Neural progenitor cell (in vitro differentiated cells): Measurements from ENCODE around the gene GCK. TPM values are rescaled to one million over a fixed set of nuclear protein-coding genes. Genes with fewer than 3 reads are reported as not detected.

ENCODE experiments used
- DNase-seq: peaks from one replicate; pipeline ENCODE4 v3.0.0-alpha.2; 2016; ENCODE audit warnings: low spot score
- H2AFZ ChIP-seq: fragments of 200-600 bp; sonication (generic); replicated peaks from 2 replicates; pipeline ENCODE4 v1.6.1; 2016; ENCODE audit warnings: antibody characterized with exemption
- H3F3A ChIP-seq: fragments of 200-600 bp; sonication (generic); 2 replicates; pipeline ENCODE4 v1.6.1; 2016; ENCODE audit warnings: antibody characterized with exemption, low read depth
- H3K27ac ChIP-seq: fragments of 200-600 bp; sonication (generic); 2 replicates; pipeline ENCODE4 v1.5.1; 2016; ENCODE audit warnings: mild to moderate bottlenecking
- H3K27me3 ChIP-seq: fragments of 200-600 bp; sonication (generic); 2 replicates; pipeline ENCODE4 v1.6.1; 2016; ENCODE audit warnings: mild to moderate bottlenecking, moderate library complexity
- H3K36me3 ChIP-seq: fragments of 200-600 bp; sonication (generic); 2 replicates; pipeline ENCODE4 v1.5.1; 2016
- H3K4me1 ChIP-seq: fragments of 200-600 bp; sonication (generic); 2 replicates; pipeline ENCODE4 v1.6.1; 2016; ENCODE audit warnings: mixed run types
- H3K4me2 ChIP-seq: fragments of 200-600 bp; sonication (generic); 2 replicates; pipeline ENCODE4 v1.6.1; 2016
- H3K4me3 ChIP-seq: fragments of 200-600 bp; sonication (generic); 2 replicates; pipeline ENCODE4 v1.5.1; 2016
- H3K79me2 ChIP-seq: fragments of 200-600 bp; sonication (generic); 2 replicates; pipeline ENCODE4 v1.6.1; 2016; ENCODE audit warnings: low read depth
- H3K9ac ChIP-seq: fragments of 200-600 bp; sonication (generic); 2 replicates; pipeline ENCODE4 v1.6.1; 2016
- H3K9me3 ChIP-seq: fragments of 200-600 bp; sonication (generic); 2 replicates; pipeline ENCODE4 v1.5.1; 2016; ENCODE audit warnings: low read depth
- H4K20me1 ChIP-seq: fragments of 200-600 bp; sonication (generic); 2 replicates; pipeline ENCODE4 v1.6.1; 2016; ENCODE audit warnings: low read depth
- H3K27ac Mint-ChIP-seq: 3 replicates; pipeline ENCODE4 v1.8.0; 2021; ENCODE audit warnings: mixed read lengths
- H3K27me3 Mint-ChIP-seq: 2 replicates; pipeline ENCODE4 v1.8.0; 2022; ENCODE audit warnings: low read depth, mild to moderate bottlenecking, inconsistent platforms, moderate library complexity, mixed read lengths; ENCODE audit not compliant: insufficient read depth
- H3K36me3 Mint-ChIP-seq: 3 replicates; pipeline ENCODE4 v1.8.0; 2021; ENCODE audit warnings: mixed read lengths
- H3K4me1 Mint-ChIP-seq: 3 replicates; pipeline ENCODE4 v1.8.0; 2021; ENCODE audit warnings: mixed read lengths
- H3K4me3 Mint-ChIP-seq: 3 replicates; pipeline ENCODE4 v1.8.0; 2021; ENCODE audit warnings: mild to moderate bottlenecking, moderate library complexity, mixed read lengths
- H3K9me3 Mint-ChIP-seq: 3 replicates; pipeline ENCODE4 v1.8.0; 2020; ENCODE audit warnings: mixed read lengths
- EZH2 ChIP-seq: fragments of 200-600 bp; sonication (generic); IDR thresholded peaks from 2 replicates; pipeline ENCODE4 v1.6.1; 2017; ENCODE audit warnings: antibody characterized with exemption, mild to moderate bottlenecking, moderate library complexity
- EZH2phosphoT487 ChIP-seq: fragments of 200-600 bp; sonication (generic); IDR thresholded peaks from 2 replicates; pipeline ENCODE4 v1.6.1; 2017; ENCODE audit warnings: antibody characterized with exemption
- total RNA-seq: library from RNA; depleted of rRNA; stranded (reverse); fragments of >200 nt; gene quantifications from 2 replicates; pipeline ENCODE4 v1.2.3, GENCODE V29; 2015; ENCODE audit warnings: low replicate concordance
- TF ChIP-seq, protein P1 (sequence below): fragments of 200-600 bp; sonication (generic); IDR thresholded peaks from 2 replicates; pipeline ENCODE4 v1.5.1; 2017; ENCODE audit warnings: antibody characterized with exemption, mild to moderate bottlenecking

GCK gene
- total RNA-seq, 1 donor from 2014 or later, result not detected

DNA sequence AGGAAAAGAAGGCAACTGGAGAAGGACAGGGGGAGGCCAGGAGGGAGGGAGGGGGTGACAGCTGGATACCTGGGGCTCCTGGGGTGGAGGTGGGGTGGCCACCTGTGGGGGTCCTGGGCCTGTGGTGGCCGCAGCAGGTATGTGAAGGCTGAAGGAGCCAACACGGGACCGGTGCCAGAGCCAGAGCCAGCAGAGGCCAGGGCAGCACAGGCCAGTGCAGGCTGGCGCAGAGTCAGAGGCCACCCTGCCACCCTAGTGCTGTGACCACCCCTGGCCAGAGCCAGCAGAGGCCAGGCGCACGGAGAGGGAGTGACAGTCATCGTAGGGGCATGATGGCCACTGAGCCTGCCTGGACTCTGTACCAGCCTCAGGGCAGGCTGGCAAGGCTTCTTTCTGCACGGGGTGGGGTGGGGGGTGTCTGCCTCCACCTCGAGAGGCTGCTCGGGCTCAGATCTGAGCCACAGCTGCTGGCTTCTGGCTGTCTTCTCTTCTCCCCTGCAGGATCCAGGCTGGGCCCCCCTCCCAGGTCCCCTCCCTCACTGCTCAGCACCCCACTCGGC, 40.4 kb upstream of the GCK start:
- no peak overlapping the region for H3K4me3 ChIP-seq
- no peak overlapping the region for H3K27ac ChIP-seq
- Mint-ChIP-seq H3K27ac (no peak overlapping the region), H3K9me3 (no peaks in the 10 kb centered on the region), H3K27me3 (peaks cover 4% of the 10 kb centered on the region), H3K4me3 (no peak overlapping the region), H3K4me1 (peaks cover 3% of the 10 kb centered on the region), H3K36me3 (no peaks in the 10 kb centered on the region)
- H4K20me1 ChIP-seq, result no peaks in the 10 kb centered on the region
- H3K4me2 ChIP-seq, result no peak overlapping the region
- H3K4me1 ChIP-seq, result peaks cover 3% of the 10 kb centered on the region
- no peaks in the 10 kb centered on the region for H3K36me3 ChIP-seq
- TF ChIP-seq EZH2phosphoT487 (no peak), EZH2 (no peak)
- TF ChIP-seq, protein P1, sequence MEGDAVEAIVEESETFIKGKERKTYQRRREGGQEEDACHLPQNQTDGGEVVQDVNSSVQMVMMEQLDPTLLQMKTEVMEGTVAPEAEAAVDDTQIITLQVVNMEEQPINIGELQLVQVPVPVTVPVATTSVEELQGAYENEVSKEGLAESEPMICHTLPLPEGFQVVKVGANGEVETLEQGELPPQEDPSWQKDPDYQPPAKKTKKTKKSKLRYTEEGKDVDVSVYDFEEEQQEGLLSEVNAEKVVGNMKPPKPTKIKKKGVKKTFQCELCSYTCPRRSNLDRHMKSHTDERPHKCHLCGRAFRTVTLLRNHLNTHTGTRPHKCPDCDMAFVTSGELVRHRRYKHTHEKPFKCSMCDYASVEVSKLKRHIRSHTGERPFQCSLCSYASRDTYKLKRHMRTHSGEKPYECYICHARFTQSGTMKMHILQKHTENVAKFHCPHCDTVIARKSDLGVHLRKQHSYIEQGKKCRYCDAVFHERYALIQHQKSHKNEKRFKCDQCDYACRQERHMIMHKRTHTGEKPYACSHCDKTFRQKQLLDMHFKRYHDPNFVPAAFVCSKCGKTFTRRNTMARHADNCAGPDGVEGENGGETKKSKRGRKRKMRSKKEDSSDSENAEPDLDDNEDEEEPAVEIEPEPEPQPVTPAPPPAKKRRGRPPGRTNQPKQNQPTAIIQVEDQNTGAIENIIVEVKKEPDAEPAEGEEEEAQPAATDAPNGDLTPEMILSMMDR, result no peak
- H3F3A ChIP-seq, result no peaks in the 10 kb centered on the region
- H3K9ac ChIP-seq, result no peak overlapping the region
- no peaks in the 10 kb centered on the region for H3K9me3 ChIP-seq
- DNase-seq, result no peak
- H3K27me3 ChIP-seq, result no peaks in the 10 kb centered on the region
- no peak overlapping the region for H2AFZ ChIP-seq
- H3K79me2 ChIP-seq, result no peaks in the 10 kb centered on the region

DNA sequence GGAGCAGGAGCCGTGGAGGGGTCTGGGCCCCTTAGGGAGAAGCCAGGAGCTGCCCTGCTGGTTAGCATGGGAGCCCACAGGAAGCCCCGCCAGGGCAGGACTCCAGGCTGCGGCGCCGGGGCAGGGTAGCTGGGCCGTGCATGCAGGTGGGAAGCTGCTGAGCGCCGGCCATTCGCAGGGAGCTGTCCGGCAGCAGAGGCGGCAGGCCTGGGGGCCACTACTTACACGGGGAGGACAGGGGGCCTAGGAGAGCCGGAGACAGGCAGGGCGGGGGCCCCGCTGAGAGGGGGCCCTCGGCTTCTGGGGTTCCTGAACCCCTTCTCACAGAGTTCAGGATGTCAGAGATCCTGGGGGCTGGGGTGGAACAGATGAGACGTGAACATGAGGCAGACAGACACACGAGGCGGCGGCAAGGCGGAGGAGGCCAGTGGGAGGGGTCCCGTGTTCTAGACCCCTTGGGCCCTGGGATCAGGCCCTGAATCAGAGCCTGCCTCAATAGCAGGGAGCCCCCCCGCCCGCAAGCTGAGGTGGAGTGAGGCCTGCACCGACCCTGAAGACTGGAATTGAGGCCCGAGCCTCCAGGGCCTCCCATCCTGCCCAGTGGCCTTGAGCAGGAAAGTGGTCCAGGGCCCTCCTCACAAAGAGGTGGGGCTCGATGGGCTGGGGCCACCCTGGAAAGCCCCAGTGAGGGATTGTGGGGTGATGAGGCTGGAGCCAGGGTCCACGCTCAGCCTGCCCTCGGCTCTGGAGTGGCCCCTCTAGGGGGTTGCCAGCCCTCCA, 39.5 kb upstream of the GCK start:
- DNase-seq, result no peak
- Histone ChIP-seq H3K4me2 (no peak overlapping the region), H4K20me1 (no peaks in the 10 kb centered on the region), H3K27ac (no peak overlapping the region), H3K79me2 (no peaks in the 10 kb centered on the region), H2AFZ (no peak overlapping the region), H3K9me3 (no peaks in the 10 kb centered on the region), H3K27me3 (no peaks in the 10 kb centered on the region), H3K4me3 (no peak overlapping the region), H3K9ac (no peak overlapping the region), H3F3A (no peaks in the 10 kb centered on the region), H3K36me3 (no peaks in the 10 kb centered on the region), H3K4me1 (peaks cover 12% of the 10 kb centered on the region)
- Mint-ChIP-seq H3K36me3 (no peaks in the 10 kb centered on the region), H3K4me3 (no peak overlapping the region), H3K9me3 (no peaks in the 10 kb centered on the region), H3K4me1 (peaks cover 11% of the 10 kb centered on the region), H3K27me3 (peaks cover 4% of the 10 kb centered on the region), H3K27ac (no peak overlapping the region)
- TF ChIP-seq EZH2, result no peak
- TF ChIP-seq, protein P1, result no peak
- no peak for TF ChIP-seq EZH2phosphoT487

DNA sequence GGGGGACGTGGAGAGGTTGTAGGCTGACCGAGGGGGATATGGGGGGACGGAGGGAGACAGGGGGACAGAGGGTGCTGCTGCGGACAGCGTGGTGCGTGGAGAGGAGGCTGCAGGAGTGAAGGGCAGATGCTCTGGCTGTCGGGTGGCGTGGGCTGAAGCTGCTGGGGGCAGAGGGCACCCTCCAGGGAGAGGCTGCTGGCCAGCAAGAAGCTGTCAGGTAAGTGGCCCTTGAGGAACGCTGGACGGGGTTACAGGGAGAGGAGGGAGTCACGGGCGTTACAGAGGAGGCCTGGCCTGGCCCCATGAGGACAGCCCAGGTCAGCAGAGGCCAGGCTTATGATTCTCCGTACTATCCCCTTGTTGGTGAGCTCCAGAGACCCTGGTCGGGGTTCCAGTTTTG, 38.7 kb upstream of the GCK start:
- no peak overlapping the region for H3K4me2 ChIP-seq
- H3K36me3 ChIP-seq, result no peaks in the 10 kb centered on the region
- Mint-ChIP-seq H3K27ac (no peak overlapping the region), H3K27me3 (peaks cover 6% of the 10 kb centered on the region), H3K36me3 (no peaks in the 10 kb centered on the region), H3K9me3 (no peaks in the 10 kb centered on the region), H3K4me3 (no peak overlapping the region), H3K4me1 (peaks cover 19% of the 10 kb centered on the region)
- no peaks in the 10 kb centered on the region for H3F3A ChIP-seq
- H3K9ac ChIP-seq, result no peak overlapping the region
- no peak overlapping the region for H3K27ac ChIP-seq
- no peak for TF ChIP-seq EZH2phosphoT487
- no peak for TF ChIP-seq EZH2
- TF ChIP-seq, protein P1, result no peak
- H3K4me1 ChIP-seq, result peaks cover 20% of the 10 kb centered on the region
- H3K9me3 ChIP-seq, result no peaks in the 10 kb centered on the region
- no peak for DNase-seq
- H4K20me1 ChIP-seq, result no peaks in the 10 kb centered on the region
- no peaks in the 10 kb centered on the region for H3K79me2 ChIP-seq
- H3K4me3 ChIP-seq, result no peak overlapping the region
- H2AFZ ChIP-seq, result no peak overlapping the region
- no peaks in the 10 kb centered on the region for H3K27me3 ChIP-seq
